HG02938 (cell line): Measurements from ENCODE around the gene SPINK4.

ENCODE experiments used
- ATAC-seq: cut with Tn5 transposase; IDR thresholded peaks from one replicate; pipeline ENCODE4 v1.9.1; 2021; ENCODE audit warnings: mild to moderate bottlenecking, moderate library complexity; ENCODE audit not compliant: unreplicated experiment

The SPINK4 gene

GRCh38 chr9:33290247-33291030 lies 50.5 kb downstream of the SPINK4 start, which contains the start of gene NFX1:
Gene NFX1 (plus strand): TSS chr9:33290516. CDS start chr9:33290573, 57 bp downstream.
- peak; percentile 88 for ATAC-seq

- ATAC-seq: no peak
Measured at GRCh38 chr9:33291031-33291397, 51.0 kb downstream of the SPINK4 start.

GRCh38 chr9:33291901-33292300 lies 51.9 kb downstream of the SPINK4 start:
- ATAC-seq: no peak

GRCh38 chr9:33293782-33294181 lies 53.8 kb downstream of the SPINK4 start:
- no peak for ATAC-seq

GRCh38 chr9:33294670-33295432 lies 54.9 kb downstream of the SPINK4 start:
- no peak for ATAC-seq

- ATAC-seq: peak; percentile 34
Measured at GRCh38 chr9:33295571-33295970, 55.6 kb downstream of the SPINK4 start.

GRCh38 chr9:33297432-33297831 lies 57.5 kb downstream of the SPINK4 start:
- ATAC-seq: peak; percentile 93
